AG10803 (cell line): ENCODE measurements around the gene NLRC3.
A peak's percentile ranks its signal among the peaks of the same experiment; 100 is the strongest.

Experiments
- DNase-seq: peaks from one replicate; pipeline ENCODE4 v3.0.0; 2010; ENCODE audit warnings: low read depth
- H3K4me3 ChIP-seq: 2 replicates; pipeline ENCODE4 v1.5.1; 2011; ENCODE audit warnings: mild to moderate bottlenecking, low read length, control low read depth
- CTCF ChIP-seq: conservative IDR thresholded peaks from 2 replicates; pipeline ENCODE4 v1.5.1; 2011; ENCODE audit warnings: mild to moderate bottlenecking, low read length, control low read depth, inconsistent platforms

Gene NLRC3

GRCh38 chr16:3548859-3549258, 28.3 kb downstream of the NLRC3 start:
- H3K4me3 ChIP-seq: no peak overlapping the region
- TF ChIP-seq CTCF: no peak
- DNase-seq: no peak

GRCh38 chr16:3548445-3548844, 28.8 kb downstream of the NLRC3 start:
- no peak for DNase-seq
- H3K4me3 ChIP-seq: no peak overlapping the region
- no peak for TF ChIP-seq CTCF

GRCh38 chr16:3546986-3547682, 30.1 kb downstream of the NLRC3 start:
- DNase-seq: no peak

GRCh38 chr16:3542601-3543373, 34.4 kb downstream of the NLRC3 start:
- TF ChIP-seq CTCF: no peak
- no peak overlapping the region for H3K4me3 ChIP-seq
- peak; percentile 42 for DNase-seq

More at GRCh38 chr16:3546986-3547682, 30.1 kb downstream of the NLRC3 start:
- no peak overlapping the region for H3K4me3 ChIP-seq
- TF ChIP-seq CTCF: no peak

GRCh38 chr16:3541527-3542155, 35.6 kb downstream of the NLRC3 start:
- no peak for TF ChIP-seq CTCF
- no peak for DNase-seq
- no peak overlapping the region for H3K4me3 ChIP-seq

- no peak for TF ChIP-seq CTCF
- no peak overlapping the region for H3K4me3 ChIP-seq
- no peak for DNase-seq
These were observed 39.0 kb downstream of the NLRC3 start for GRCh38 chr16:3538222-3538621.
